Vagina (tissue), 2 donors: Measurements from ENCODE around the gene STX16. TPM values are rescaled to one million over a fixed set of nuclear protein-coding genes. Genes with fewer than 3 reads are reported as not detected.

Experiments
- DNase-seq, 2 donors: peaks; one replicate each; pipeline ENCODE4 v3.0.0-alpha.2; 2017; ENCODE audit errors: extremely low spot score in 2 of 2
- H3K27ac ChIP-seq: fragments of 200-600 bp; sonication (generic); one replicate; pipeline ENCODE4 v1.5.1; 2019
- H3K27me3 ChIP-seq: fragments of 200-600 bp; sonication (generic); one replicate; pipeline ENCODE4 v1.5.1; 2019
- H3K36me3 ChIP-seq, 2 donors: fragments of 200-600 bp; sonication (generic); one replicate each; pipeline ENCODE4 v1.5.1; 2017 to 2019
- H3K4me1 ChIP-seq: fragments of 200-600 bp; sonication (generic); one replicate; pipeline ENCODE4 v1.5.1; 2019
- H3K4me3 ChIP-seq, 2 donors: fragments of 200-600 bp; sonication (generic); 1 replicate in 1 of 2; 2 replicates in 1 of 2; pipeline ENCODE4 v1.5.1; 2016 to 2019
- H3K9me3 ChIP-seq: fragments of 200-600 bp; sonication (generic); one replicate; pipeline ENCODE4 v1.5.1; 2019
- POLR2A ChIP-seq, 2 donors: fragments of 450-650 bp; IDR thresholded peaks; one replicate each; pipeline ENCODE4 v1.6.1; 2017; ENCODE audit warnings: antibody characterized with exemption in 2 of 2, mild to moderate bottlenecking in 2 of 2, moderate library complexity in 2 of 2
- POLR2AphosphoS5 ChIP-seq, 2 donors: sonication (generic); formaldehyde crosslinking; IDR thresholded peaks; one replicate each; pipeline ENCODE4 v1.9.0; 2017; ENCODE audit warnings: antibody characterized with exemption in 2 of 2, mild to moderate bottlenecking in 2 of 2, low read depth in 1 of 2; ENCODE audit not compliant: insufficient read depth in 1 of 2
- intact Hi-C: fragments of 100-400 bp; cut with DNase I; formaldehyde crosslinking; loops from one replicate; pipeline ENCODE4 v1.15.1; 2023
- total RNA-seq: library from RNA; depleted of rRNA; stranded (reverse); fragments of >200 nt; gene quantifications from one replicate; pipeline ENCODE4 v1.2.3, GENCODE V29; 2016
- TF ChIP-seq, protein P1 (sequence below), 3 experiments: fragments of 450-650 bp in 2 of 3; fragments of 200-600 bp in 1 of 3; sonication (generic) in 1 of 3; IDR thresholded peaks; one replicate each; pipeline ENCODE4 v1.5.1; 2017 to 2019; ENCODE audit warnings: antibody characterized with exemption in 3 of 3, mild to moderate bottlenecking in 2 of 3, moderate library complexity in 2 of 3

STX16 gene
- total RNA-seq, 1 donor from 2014 or later = 49.4 TPM

DNA sequence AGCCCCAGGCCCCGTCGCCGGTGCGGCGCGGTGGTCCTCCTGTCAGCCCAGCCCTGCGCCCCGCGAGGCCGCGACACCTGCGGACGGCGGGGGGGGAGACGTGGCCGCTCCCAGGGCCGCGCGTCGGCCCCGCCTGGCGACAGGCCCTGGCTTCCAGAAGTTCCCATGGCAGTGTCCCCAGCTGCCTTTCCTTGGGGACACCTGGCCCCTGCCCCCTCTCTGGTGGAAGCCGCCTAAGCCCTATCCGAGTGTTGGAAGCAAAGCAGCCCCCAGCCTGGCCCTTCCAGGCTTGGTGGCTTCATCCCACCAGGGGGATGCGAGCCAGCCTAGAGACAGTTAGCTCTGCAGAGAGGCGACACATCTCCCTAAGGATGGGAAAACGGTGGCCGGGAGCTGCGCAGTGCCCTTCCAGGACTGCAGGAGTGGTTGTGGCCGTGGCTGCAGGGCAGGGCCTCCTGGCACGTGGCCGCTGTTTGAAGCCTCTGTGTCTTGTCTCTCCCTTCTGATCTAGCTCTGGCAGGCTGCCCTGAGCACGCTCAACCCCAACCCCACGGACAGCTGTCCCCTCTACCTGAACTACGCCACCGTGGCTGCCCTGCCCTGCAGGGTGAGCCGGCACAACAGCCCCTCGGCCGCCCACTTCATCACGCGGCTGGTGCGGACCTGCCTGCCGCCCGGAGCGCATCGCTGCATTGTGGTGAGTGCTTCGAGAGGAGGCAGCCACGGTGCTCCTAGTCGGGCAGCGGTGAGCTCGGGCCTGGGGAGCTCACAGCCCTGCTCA lies 42.3 kb downstream of the STX16 start:
- TF ChIP-seq POLR2A (IDR thresholded peaks at IDR 0.05) (no peak), POLR2AphosphoS5 (IDR thresholded peaks at IDR 0.05; ENCODE audit: insufficient read depth in 1 of 2, low read depth in 1 of 2) (peak in 1 of 2 donors; percentile 16)
- TF ChIP-seq, protein P1, sequence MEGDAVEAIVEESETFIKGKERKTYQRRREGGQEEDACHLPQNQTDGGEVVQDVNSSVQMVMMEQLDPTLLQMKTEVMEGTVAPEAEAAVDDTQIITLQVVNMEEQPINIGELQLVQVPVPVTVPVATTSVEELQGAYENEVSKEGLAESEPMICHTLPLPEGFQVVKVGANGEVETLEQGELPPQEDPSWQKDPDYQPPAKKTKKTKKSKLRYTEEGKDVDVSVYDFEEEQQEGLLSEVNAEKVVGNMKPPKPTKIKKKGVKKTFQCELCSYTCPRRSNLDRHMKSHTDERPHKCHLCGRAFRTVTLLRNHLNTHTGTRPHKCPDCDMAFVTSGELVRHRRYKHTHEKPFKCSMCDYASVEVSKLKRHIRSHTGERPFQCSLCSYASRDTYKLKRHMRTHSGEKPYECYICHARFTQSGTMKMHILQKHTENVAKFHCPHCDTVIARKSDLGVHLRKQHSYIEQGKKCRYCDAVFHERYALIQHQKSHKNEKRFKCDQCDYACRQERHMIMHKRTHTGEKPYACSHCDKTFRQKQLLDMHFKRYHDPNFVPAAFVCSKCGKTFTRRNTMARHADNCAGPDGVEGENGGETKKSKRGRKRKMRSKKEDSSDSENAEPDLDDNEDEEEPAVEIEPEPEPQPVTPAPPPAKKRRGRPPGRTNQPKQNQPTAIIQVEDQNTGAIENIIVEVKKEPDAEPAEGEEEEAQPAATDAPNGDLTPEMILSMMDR (IDR thresholded peaks at IDR 0.05) = no peak
- intact Hi-C loops = loop anchor here (2.0 kb wide), 1 partner anchor 41 kb away; no protein-coding TSS in a partner anchor
- Histone ChIP-seq H3K27ac (peak overlapping the region; percentile 76), H3K36me3 (peaks cover 0 to 15% of the 10 kb centered on the region in 2 donors), H3K27me3 (no peaks in the 10 kb centered on the region), H3K9me3 (no peaks in the 10 kb centered on the region), H3K4me1 (peaks cover 38% of the 10 kb centered on the region), H3K4me3 (peak overlapping the region; percentile 48 to 54)
- DNase-seq = peak in 1 of 2 donors; percentile 85

DNA sequence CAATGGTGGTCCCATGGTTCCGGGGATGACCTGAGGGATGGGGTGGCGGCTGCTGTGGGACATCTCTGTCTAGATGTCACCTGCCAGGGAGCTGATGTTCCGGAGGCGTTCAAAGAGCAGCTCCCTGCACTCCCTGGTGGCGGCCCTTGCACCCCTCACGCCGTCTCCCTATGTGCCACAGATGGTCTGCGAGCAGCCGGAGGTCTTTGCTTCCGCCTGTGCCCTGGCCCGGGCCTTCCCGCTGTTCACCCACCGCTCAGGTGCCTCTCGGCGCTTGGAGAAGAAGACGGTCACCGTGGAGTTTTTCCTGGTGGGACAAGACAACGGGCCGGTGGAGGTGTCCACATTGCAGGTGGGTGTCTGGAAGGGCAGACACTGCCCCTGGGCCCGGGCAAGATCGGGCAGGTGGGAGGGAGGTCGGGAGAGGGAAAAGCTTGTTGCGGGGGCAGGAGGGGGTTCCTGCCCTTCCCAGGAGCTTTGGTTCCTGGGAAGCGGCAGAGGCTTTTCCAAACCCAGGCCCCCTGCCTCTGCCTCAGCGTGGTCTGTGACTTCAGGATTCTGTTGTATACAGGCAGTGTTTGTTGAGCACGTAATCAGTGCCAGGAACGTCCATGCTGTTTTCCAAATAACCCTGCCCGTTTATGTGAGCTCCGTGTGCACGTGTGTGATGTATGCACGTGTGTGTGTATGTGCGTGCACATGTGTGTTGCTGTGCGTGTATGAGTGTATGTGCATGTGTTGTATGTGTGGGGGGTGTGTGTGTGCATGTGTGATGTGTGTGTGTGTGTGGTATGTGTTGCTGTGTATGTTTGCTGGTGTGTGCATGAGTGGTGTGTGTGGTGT lies 43.4 kb downstream of the STX16 start:
- intact Hi-C loops = no loop called here
- DNase-seq = no peak
- peaks cover 0 to 21% of the 10 kb centered on the region in 2 donors for H3K36me3 ChIP-seq
- TF ChIP-seq POLR2AphosphoS5 (IDR thresholded peaks at IDR 0.05; ENCODE audit: insufficient read depth in 1 of 2, low read depth in 1 of 2) = no peak
- no peak for TF ChIP-seq POLR2A (IDR thresholded peaks at IDR 0.05)
- TF ChIP-seq, protein P1 (IDR thresholded peaks at IDR 0.05) = no peak
- H3K9me3 ChIP-seq = no peaks in the 10 kb centered on the region
- H3K4me3 ChIP-seq = no peak overlapping the region
- H3K4me1 ChIP-seq = peaks cover 38% of the 10 kb centered on the region
- H3K27ac ChIP-seq = no peak overlapping the region
- H3K27me3 ChIP-seq = no peaks in the 10 kb centered on the region

DNA sequence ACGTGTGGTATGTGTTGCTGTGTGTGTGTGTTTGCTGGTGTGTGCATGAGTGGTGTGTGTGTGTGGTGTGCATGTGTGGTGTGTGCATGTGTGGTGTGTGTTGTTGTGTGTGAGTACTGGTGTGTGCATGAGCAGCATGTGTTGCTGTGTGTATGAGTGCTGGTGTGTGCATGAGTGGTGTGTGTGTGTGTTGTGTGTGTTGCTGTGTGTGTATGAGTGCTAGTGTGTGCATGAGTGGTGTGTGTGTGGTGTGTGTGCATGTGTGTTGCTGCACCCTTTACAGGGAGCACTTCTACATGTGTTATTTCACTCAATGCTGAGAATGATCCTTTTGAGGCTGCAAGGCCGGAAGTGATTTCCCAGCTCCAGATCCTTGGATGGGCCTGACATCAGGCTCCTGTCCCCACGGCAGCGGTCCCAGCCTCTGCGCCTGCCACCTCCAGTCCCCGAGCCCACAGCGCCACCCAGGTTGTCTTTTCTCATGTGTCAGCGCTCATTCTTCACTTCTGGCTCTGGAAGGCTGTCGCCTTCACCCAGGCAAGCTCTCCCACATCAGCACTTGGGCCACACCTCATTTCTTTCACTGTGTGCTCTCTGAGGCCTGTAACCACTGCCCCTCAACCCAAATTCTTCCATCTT lies 44.1 kb downstream of the STX16 start:
- no peak overlapping the region for H3K4me3 ChIP-seq
- peaks cover 38% of the 10 kb centered on the region for H3K4me1 ChIP-seq
- no peak for DNase-seq
- H3K27me3 ChIP-seq = no peaks in the 10 kb centered on the region
- H3K36me3 ChIP-seq = peaks cover 0 to 28% of the 10 kb centered on the region in 2 donors
- H3K9me3 ChIP-seq = no peaks in the 10 kb centered on the region
- intact Hi-C loops = no loop called here
- H3K27ac ChIP-seq = no peak overlapping the region
- no peak for TF ChIP-seq POLR2A (IDR thresholded peaks at IDR 0.05)
- TF ChIP-seq, protein P1 (IDR thresholded peaks at IDR 0.05) = no peak
- TF ChIP-seq POLR2AphosphoS5 (IDR thresholded peaks at IDR 0.05; ENCODE audit: insufficient read depth in 1 of 2, low read depth in 1 of 2) = no peak

DNA sequence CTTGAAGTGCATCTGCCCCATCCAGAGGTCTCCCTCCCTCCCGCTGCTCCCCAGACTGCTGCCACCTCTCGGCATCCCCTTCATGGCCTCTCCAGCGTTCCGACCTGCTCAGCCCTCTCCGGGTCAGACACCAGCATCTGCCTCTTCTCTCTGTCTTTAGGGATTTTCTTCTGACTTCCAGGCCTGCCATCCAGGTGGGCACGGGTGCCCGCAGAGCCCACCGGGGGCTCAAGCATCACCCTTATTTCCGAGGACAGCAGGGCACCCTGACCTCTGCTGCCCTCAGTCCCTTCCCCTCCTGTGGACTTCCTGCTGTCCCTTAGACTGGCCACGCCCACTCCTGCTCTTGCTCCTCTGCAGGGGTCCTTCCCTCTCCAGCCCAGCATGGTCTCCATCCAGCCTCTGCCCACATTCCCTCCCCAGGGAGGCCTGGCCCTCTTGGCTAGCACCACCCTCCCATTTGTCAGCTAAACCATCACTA lies 44.9 kb downstream of the STX16 start:
- TF ChIP-seq POLR2AphosphoS5 (IDR thresholded peaks at IDR 0.05; ENCODE audit: insufficient read depth in 1 of 2, low read depth in 1 of 2) (no peak), POLR2A (IDR thresholded peaks at IDR 0.05) (no peak)
- TF ChIP-seq, protein P1 (IDR thresholded peaks at IDR 0.05) = no peak
- H3K9me3 ChIP-seq = no peaks in the 10 kb centered on the region
- intact Hi-C loops = no loop called here
- H3K27me3 ChIP-seq = no peaks in the 10 kb centered on the region
- no peak overlapping the region for H3K4me3 ChIP-seq
- DNase-seq = no peak
- peaks cover 0 to 29% of the 10 kb centered on the region in 2 donors for H3K36me3 ChIP-seq
- H3K4me1 ChIP-seq = peaks cover 31% of the 10 kb centered on the region
- no peak overlapping the region for H3K27ac ChIP-seq
